Fibroblast of the aortic adventitia (primary cell): Measurements from ENCODE around the gene PGLYRP1. TPM values are rescaled to one million over a fixed set of nuclear protein-coding genes. Genes with fewer than 3 reads are reported as not detected.
A peak's percentile ranks its signal among the peaks of the same experiment; 100 is the strongest.

Source experiments
- DNase-seq: peaks from one replicate; pipeline ENCODE4 v3.0.0-alpha.2; 2010; ENCODE audit warnings: low read depth
- H3K4me3 ChIP-seq: 2 replicates; pipeline ENCODE4 v1.5.1; 2011; ENCODE audit warnings: low read depth, mild to moderate bottlenecking, control low read depth, low read length, moderate library complexity
- total RNA-seq: library from RNA; depleted of rRNA; stranded (reverse); fragments of >200 nt; gene quantifications from 2 replicates; pipeline ENCODE4 v1.2.3, GENCODE V29; 2012; ENCODE audit warnings: low replicate concordance
- TF ChIP-seq, protein P1 (sequence below): IDR thresholded peaks from 2 replicates; pipeline ENCODE4 v1.5.1; 2011; ENCODE audit warnings: mild to moderate bottlenecking, low read length, control low read depth, inconsistent platforms; ENCODE audit not compliant: insufficient read depth

The PGLYRP1 gene, protein sequence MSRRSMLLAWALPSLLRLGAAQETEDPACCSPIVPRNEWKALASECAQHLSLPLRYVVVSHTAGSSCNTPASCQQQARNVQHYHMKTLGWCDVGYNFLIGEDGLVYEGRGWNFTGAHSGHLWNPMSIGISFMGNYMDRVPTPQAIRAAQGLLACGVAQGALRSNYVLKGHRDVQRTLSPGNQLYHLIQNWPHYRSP
- total RNA-seq, result not detected in 2 replicates

GRCh38 chr19:46022431-46023310, at the start of gene PGLYRP1:
PGLYRP1 (minus strand) TSS chr19:46023053; CDS start chr19:46023021, 32 bp downstream.
- TF ChIP-seq, protein P1, sequence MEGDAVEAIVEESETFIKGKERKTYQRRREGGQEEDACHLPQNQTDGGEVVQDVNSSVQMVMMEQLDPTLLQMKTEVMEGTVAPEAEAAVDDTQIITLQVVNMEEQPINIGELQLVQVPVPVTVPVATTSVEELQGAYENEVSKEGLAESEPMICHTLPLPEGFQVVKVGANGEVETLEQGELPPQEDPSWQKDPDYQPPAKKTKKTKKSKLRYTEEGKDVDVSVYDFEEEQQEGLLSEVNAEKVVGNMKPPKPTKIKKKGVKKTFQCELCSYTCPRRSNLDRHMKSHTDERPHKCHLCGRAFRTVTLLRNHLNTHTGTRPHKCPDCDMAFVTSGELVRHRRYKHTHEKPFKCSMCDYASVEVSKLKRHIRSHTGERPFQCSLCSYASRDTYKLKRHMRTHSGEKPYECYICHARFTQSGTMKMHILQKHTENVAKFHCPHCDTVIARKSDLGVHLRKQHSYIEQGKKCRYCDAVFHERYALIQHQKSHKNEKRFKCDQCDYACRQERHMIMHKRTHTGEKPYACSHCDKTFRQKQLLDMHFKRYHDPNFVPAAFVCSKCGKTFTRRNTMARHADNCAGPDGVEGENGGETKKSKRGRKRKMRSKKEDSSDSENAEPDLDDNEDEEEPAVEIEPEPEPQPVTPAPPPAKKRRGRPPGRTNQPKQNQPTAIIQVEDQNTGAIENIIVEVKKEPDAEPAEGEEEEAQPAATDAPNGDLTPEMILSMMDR, result no peak
- no peak within 1 kb of the TSS for H3K4me3 ChIP-seq
- DNase-seq, result no peak

GRCh38 chr19:46069806-46070341, 47.0 kb upstream of the PGLYRP1 start:
- no peak overlapping the region for H3K4me3 ChIP-seq
- TF ChIP-seq, protein P1, result no peak
- DNase-seq, result peak; percentile 98

DNA sequence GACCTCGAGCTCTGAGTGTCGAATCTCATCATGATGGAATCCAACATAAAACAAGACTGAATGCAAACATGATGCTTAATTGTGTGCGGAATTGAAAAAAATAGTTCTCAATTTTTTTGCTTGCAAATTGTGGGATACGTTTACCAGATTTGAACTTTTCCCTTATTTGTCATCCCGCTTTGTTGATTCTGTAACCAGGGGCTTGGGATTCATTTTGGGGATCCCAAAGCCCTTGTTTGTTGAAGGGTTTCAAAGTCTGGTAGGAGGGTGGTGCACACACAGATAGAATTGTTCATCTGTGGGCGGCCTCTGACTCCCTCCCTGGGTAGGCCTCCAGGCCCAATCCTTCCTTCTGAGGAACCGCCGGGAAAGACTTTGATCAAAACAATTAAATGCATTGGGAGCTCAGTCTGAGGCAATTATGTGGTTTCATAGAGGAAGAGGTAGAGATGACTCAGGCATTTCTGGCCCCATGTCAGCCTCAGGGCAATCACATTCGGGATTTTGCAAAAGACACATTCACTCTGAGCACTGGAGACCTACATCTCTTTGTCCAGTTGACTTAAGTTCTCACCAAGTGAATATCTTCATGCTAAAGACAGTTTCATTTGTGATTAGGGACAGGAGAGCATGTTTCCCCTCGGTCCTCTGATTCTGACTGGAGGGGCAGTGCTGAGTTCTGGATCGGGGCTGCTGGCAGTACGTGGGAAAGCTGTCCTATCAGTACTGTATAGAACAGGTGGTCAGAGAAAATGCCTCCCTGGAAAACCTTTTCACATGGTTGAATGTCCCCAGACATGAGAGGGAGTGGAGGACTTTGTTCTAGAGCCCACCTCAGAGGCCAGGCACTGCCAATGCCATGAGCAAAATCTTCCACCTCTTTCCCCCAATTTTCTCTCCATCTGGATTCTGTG, 45.7 kb upstream of the PGLYRP1 start:
- peak; percentile 93 for DNase-seq
- TF ChIP-seq, protein P1, result no peak
- H3K4me3 ChIP-seq, result no peak overlapping the region

- H3K4me3 ChIP-seq, result no peak overlapping the region
- TF ChIP-seq, protein P1, result no peak
- DNase-seq, result no peak
Measured at GRCh38 chr19:46067691-46068090, 44.8 kb upstream of the PGLYRP1 start.

DNA sequence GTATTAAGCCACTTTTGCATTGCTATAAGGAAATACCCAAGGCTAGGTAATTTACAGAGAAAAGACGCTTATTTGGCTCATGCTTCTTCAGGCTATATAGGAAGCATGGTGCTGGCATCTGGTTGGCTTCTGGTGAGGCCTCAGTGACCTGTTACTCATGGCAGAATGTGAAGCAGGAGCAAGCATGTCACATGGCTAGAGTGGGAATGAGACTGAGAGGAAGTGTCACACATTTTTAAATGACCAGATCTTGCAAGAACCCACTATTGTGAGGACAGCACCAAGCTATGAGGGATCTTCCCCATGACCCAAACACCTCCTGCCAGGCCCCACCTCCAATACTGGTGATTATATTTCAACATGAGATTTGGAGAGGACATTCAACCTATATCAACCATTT, 43.6 kb upstream of the PGLYRP1 start:
- TF ChIP-seq, protein P1, result no peak
- DNase-seq, result no peak
- H3K4me3 ChIP-seq, result no peak overlapping the region

DNA sequence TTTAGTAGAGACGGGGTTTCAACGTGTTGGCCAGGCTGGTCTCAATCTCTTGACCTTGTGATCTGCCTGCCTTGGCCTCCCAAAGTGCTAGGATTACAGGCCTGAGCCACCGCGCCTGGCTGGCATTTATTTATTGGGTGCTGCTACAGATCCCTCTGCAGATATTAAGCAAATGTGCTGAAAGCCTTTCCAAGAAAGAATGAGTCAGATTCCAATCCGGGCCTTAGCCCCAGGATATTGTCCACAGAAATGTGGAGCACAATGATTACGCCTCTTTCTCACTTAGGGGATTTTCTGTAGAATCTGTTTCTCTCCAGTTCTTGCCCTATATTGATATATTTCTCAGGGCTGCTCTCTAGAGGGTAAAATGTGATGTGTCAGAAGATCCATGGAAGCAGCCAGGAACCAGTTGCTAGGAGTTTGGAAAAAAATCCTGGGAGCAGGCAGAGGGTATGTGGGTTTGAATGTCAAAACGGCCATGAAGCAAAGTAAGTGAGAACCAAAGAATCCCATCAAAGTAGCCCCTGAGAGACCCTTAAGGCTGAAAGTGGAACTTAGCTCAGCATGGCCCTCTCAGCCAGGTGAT, 42.7 kb upstream of the PGLYRP1 start:
- peak; percentile 76 for DNase-seq

More for the DNA sequence above, 42.7 kb upstream of the PGLYRP1 start:
- H3K4me3 ChIP-seq, result no peak overlapping the region
- TF ChIP-seq, protein P1, result no peak
